ENCODE data around the gene ZSWIM6. TPM values are rescaled to one million over a fixed set of nuclear protein-coding genes. Genes with fewer than 3 reads are reported as not detected.

ZSWIM6 gene
- total RNA-seq = 10 to 100 TPM in 2 of 4 donors, 1 to 10 TPM in 2; 9.2 to 15.3 (median 11.9) TPM

- TF ChIP-seq CTCF (IDR thresholded peaks at IDR 0.05; ENCODE audit: low read depth) = no peak
These were observed at the start of gene ZSWIM6 for GRCh38 chr5:61331407-61332357. ZSWIM6 (plus strand) TSS chr5:61332258; CDS start chr5:61332273, 15 bp downstream.

- no peak for TF ChIP-seq CTCF (IDR thresholded peaks at IDR 0.05; ENCODE audit: low read depth)
These were observed 48.6 kb upstream of the ZSWIM6 start for GRCh38 chr5:61283471-61283870.

GRCh38 chr5:61285531-61285930 is 46.5 kb upstream of the ZSWIM6 start:
- TF ChIP-seq CTCF (IDR thresholded peaks at IDR 0.05; ENCODE audit: low read depth) = no peak

- no peak for TF ChIP-seq CTCF (IDR thresholded peaks at IDR 0.05; ENCODE audit: low read depth)
These were observed 45.5 kb upstream of the ZSWIM6 start for GRCh38 chr5:61286446-61287132.

GRCh38 chr5:61287474-61287873 is 44.6 kb upstream of the ZSWIM6 start:
- TF ChIP-seq CTCF (IDR thresholded peaks at IDR 0.05; ENCODE audit: low read depth) = no peak

GRCh38 chr5:61289241-61289640 is 42.8 kb upstream of the ZSWIM6 start:
- no peak for TF ChIP-seq CTCF (IDR thresholded peaks at IDR 0.05; ENCODE audit: low read depth)

- no peak for TF ChIP-seq CTCF (IDR thresholded peaks at IDR 0.05; ENCODE audit: low read depth)
These were observed 42.3 kb upstream of the ZSWIM6 start for GRCh38 chr5:61289669-61290306.
